ENCODE results near the gene TDRD9.

DNA sequence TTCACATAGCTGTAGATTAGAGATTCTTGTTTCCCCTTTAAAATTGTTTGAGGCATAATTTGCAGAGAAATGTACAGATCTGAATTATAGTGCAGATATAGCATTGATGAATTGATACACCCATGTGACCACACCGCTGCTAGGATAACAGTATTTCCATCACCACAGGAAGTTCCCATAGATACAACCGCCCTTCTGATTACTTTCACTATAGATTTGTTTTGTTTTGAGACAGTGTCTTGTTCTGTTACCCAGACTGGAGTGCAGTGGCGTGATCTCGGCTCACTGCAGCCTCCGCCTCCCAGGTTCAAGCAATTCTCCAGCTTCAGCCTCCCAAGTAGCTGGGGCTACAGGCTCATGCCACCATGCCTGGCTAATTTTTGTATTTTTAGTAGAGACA, 148.5 kb downstream of the TDRD9 start:
- TF ChIP-seq, protein P1, sequence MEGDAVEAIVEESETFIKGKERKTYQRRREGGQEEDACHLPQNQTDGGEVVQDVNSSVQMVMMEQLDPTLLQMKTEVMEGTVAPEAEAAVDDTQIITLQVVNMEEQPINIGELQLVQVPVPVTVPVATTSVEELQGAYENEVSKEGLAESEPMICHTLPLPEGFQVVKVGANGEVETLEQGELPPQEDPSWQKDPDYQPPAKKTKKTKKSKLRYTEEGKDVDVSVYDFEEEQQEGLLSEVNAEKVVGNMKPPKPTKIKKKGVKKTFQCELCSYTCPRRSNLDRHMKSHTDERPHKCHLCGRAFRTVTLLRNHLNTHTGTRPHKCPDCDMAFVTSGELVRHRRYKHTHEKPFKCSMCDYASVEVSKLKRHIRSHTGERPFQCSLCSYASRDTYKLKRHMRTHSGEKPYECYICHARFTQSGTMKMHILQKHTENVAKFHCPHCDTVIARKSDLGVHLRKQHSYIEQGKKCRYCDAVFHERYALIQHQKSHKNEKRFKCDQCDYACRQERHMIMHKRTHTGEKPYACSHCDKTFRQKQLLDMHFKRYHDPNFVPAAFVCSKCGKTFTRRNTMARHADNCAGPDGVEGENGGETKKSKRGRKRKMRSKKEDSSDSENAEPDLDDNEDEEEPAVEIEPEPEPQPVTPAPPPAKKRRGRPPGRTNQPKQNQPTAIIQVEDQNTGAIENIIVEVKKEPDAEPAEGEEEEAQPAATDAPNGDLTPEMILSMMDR (IDR thresholded peaks at IDR 0.05; ENCODE audit: insufficient read depth, low read depth, low read length): no peak
- no peak for TF ChIP-seq EZH2 (IDR thresholded peaks at IDR 0.05; ENCODE audit: insufficient read depth, low read length)
